Mucosa of gallbladder (tissue), 1 donor: ENCODE results near the gene PFKFB4. TPM values are rescaled to one million over a fixed set of nuclear protein-coding genes. Genes with fewer than 3 reads are reported as not detected.
"Not testable (repeated sequence)": the region's sequence is repeated elsewhere in the genome, so short reads cannot be mapped to it uniquely, and the experiment has no call there.

Experiments used
- DNase-seq: peaks from one replicate; pipeline ENCODE4 v3.0.0-alpha.2; 2020; ENCODE audit warnings: low spot score
- total RNA-seq: library from RNA; stranded (reverse); gene quantifications from one replicate; pipeline ENCODE4 v1.2.1, GENCODE V29; 2021
- donor health status: DM: no; HTN: no; CAD: no.

PFKFB4 gene
- total RNA-seq, 1 donor from 2014 or later: 4.3 TPM

- no peak for DNase-seq
Observed at GRCh38 chr3:48532977-48533337, 23.6 kb downstream of the PFKFB4 start.

GRCh38 chr3:48532271-48532976 lies 24.2 kb downstream of the PFKFB4 start:
- DNase-seq: no peak

GRCh38 chr3:48530701-48531100 lies 25.9 kb downstream of the PFKFB4 start:
- not testable (repeated sequence) for DNase-seq

- DNase-seq: no peak
Observed at GRCh38 chr3:48528754-48529153, 27.8 kb downstream of the PFKFB4 start.

- no peak for DNase-seq
Observed at GRCh38 chr3:48528048-48528447, 28.6 kb downstream of the PFKFB4 start.

GRCh38 chr3:48524970-48525369 lies 31.6 kb downstream of the PFKFB4 start:
- no peak for DNase-seq

- DNase-seq: no peak
Observed at GRCh38 chr3:48521635-48522034, 35.0 kb downstream of the PFKFB4 start.

- no peak for DNase-seq
Observed at GRCh38 chr3:48519277-48519643, 37.3 kb downstream of the PFKFB4 start.

GRCh38 chr3:48518638-48519276 lies 37.8 kb downstream of the PFKFB4 start:
- DNase-seq: no peak

- DNase-seq: no peak
Observed at GRCh38 chr3:48518069-48518468, 38.5 kb downstream of the PFKFB4 start.

- no peak for DNase-seq
Observed at GRCh38 chr3:48516571-48516970, 40.0 kb downstream of the PFKFB4 start.

GRCh38 chr3:48514431-48515227 lies 42.0 kb downstream of the PFKFB4 start:
- no peak for DNase-seq

GRCh38 chr3:48511551-48511950 lies 45.1 kb downstream of the PFKFB4 start:
- no peak for DNase-seq

GRCh38 chr3:48507256-48508061 lies 49.1 kb downstream of the PFKFB4 start:
- DNase-seq: peak; percentile 61

GRCh38 chr3:48505968-48506504 lies 50.6 kb downstream of the PFKFB4 start:
- DNase-seq: no peak

- DNase-seq: no peak
Observed at GRCh38 chr3:48505146-48505545, 51.5 kb downstream of the PFKFB4 start.

- DNase-seq: peak; percentile 71
Observed at GRCh38 chr3:48504051-48504946, 52.3 kb downstream of the PFKFB4 start, which contains the start of gene SHISA5. Gene SHISA5 (minus strand): TSS chr3:48504174. CDS start chr3:48504094, 80 bp downstream.

GRCh38 chr3:48503401-48504050 lies 53.1 kb downstream of the PFKFB4 start:
- no peak for DNase-seq

- peak; percentile 32 for DNase-seq
Observed at GRCh38 chr3:48502728-48503168, 53.9 kb downstream of the PFKFB4 start.

- no peak for DNase-seq
Observed at GRCh38 chr3:48502121-48502520, 54.5 kb downstream of the PFKFB4 start.
